ENCODE data around the gene PTPN4. TPM values are rescaled to one million over a fixed set of nuclear protein-coding genes. Genes with fewer than 3 reads are reported as not detected.

Gene PTPN4
- total and polyA plus RNA-seq, 2 experiments from 2014 or later = 41.6 to 90.4 TPM

DNA sequence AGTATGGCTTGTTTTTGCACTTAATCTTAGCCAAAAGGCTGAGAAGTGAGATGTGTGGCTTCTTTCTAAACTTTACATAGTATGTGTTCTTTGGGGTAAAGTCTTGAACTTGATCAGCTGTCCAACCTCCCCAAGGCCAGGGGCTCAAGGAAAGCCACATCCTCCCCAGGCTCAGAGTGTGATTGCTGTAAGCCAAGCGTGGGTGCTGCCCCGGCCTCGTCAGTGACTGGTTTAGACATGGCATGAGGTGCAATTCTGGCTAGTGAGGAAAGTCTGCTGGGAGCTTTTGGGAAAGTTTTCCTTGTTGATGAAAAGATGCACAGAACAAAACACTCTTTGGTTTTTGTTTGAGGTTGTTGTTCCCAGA lies 40.5 kb upstream of the PTPN4 start:
- Mint-ChIP-seq H3K4me3 (no peak overlapping the region), H3K4me1 (peaks cover 10% of the 10 kb centered on the region), H3K36me3 (ENCODE audit: low read depth) (0 out of 3 replicates have a peak, but pooled peaks cover 3% of the 10 kb centered on the region), H3K27me3 (ENCODE audit: insufficient read depth, low read depth, poor library complexity) (peaks cover 10% of the 10 kb centered on the region), H3K27ac (no peak overlapping the region), H3K9me3 (peaks cover 9% of the 10 kb centered on the region; the same call in 2 of the 3 replicates)
- DNase-seq (ENCODE audit: low spot score) = no peak
- no peak for TF ChIP-seq EZH2 (IDR thresholded peaks at IDR 0.05; ENCODE audit: low read depth, unreplicated experiment)
- TF ChIP-seq POLR2AphosphoS5 (IDR thresholded peaks at IDR 0.05; ENCODE audit: low read depth) = no peak
- TF ChIP-seq, protein P1, sequence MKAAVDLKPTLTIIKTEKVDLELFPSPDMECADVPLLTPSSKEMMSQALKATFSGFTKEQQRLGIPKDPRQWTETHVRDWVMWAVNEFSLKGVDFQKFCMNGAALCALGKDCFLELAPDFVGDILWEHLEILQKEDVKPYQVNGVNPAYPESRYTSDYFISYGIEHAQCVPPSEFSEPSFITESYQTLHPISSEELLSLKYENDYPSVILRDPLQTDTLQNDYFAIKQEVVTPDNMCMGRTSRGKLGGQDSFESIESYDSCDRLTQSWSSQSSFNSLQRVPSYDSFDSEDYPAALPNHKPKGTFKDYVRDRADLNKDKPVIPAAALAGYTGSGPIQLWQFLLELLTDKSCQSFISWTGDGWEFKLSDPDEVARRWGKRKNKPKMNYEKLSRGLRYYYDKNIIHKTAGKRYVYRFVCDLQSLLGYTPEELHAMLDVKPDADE (IDR thresholded peaks at IDR 0.05) = no peak
- TF ChIP-seq NANOG (IDR thresholded peaks at IDR 0.05; ENCODE audit: borderline replicate concordance) = no peak
- TF ChIP-seq ZNF114 (CRISPR knock-in tag; IDR thresholded peaks at IDR 0.05) = no peak
- no peak for TF ChIP-seq CREB1 (CRISPR knock-in tag; IDR thresholded peaks at IDR 0.05; ENCODE audit: low read depth)
- TF ChIP-seq ZNF331 (CRISPR knock-in tag; IDR thresholded peaks at IDR 0.05; ENCODE audit: low read depth) = no peak
- TF ChIP-seq, protein P2, sequence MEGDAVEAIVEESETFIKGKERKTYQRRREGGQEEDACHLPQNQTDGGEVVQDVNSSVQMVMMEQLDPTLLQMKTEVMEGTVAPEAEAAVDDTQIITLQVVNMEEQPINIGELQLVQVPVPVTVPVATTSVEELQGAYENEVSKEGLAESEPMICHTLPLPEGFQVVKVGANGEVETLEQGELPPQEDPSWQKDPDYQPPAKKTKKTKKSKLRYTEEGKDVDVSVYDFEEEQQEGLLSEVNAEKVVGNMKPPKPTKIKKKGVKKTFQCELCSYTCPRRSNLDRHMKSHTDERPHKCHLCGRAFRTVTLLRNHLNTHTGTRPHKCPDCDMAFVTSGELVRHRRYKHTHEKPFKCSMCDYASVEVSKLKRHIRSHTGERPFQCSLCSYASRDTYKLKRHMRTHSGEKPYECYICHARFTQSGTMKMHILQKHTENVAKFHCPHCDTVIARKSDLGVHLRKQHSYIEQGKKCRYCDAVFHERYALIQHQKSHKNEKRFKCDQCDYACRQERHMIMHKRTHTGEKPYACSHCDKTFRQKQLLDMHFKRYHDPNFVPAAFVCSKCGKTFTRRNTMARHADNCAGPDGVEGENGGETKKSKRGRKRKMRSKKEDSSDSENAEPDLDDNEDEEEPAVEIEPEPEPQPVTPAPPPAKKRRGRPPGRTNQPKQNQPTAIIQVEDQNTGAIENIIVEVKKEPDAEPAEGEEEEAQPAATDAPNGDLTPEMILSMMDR (conservative IDR thresholded peaks at IDR 0.05; ENCODE audit: low read depth in 2 of 2) = no peak
- TF ChIP-seq, protein P3, sequence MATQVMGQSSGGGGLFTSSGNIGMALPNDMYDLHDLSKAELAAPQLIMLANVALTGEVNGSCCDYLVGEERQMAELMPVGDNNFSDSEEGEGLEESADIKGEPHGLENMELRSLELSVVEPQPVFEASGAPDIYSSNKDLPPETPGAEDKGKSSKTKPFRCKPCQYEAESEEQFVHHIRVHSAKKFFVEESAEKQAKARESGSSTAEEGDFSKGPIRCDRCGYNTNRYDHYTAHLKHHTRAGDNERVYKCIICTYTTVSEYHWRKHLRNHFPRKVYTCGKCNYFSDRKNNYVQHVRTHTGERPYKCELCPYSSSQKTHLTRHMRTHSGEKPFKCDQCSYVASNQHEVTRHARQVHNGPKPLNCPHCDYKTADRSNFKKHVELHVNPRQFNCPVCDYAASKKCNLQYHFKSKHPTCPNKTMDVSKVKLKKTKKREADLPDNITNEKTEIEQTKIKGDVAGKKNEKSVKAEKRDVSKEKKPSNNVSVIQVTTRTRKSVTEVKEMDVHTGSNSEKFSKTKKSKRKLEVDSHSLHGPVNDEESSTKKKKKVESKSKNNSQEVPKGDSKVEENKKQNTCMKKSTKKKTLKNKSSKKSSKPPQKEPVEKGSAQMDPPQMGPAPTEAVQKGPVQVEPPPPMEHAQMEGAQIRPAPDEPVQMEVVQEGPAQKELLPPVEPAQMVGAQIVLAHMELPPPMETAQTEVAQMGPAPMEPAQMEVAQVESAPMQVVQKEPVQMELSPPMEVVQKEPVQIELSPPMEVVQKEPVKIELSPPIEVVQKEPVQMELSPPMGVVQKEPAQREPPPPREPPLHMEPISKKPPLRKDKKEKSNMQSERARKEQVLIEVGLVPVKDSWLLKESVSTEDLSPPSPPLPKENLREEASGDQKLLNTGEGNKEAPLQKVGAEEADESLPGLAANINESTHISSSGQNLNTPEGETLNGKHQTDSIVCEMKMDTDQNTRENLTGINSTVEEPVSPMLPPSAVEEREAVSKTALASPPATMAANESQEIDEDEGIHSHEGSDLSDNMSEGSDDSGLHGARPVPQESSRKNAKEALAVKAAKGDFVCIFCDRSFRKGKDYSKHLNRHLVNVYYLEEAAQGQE (IDR thresholded peaks at IDR 0.05; ENCODE audit: unreplicated experiment) = no peak
- no peak for TF ChIP-seq JUNB (IDR thresholded peaks at IDR 0.05; ENCODE audit: unreplicated experiment)
- TF ChIP-seq EZH2phosphoT487 (IDR thresholded peaks at IDR 0.05; ENCODE audit: unreplicated experiment) = no peak
- no peaks in the 10 kb centered on the region for H3K36me3 ChIP-seq (ENCODE audit: insufficient read depth)
- H3F3A ChIP-seq (replicated peaks; ENCODE audit: low read depth) = no peaks in the 10 kb centered on the region
- no peak overlapping the region for H3K4me2 ChIP-seq
- no peak overlapping the region for H3K27ac ChIP-seq (ENCODE audit: low read depth)
- no peak for ATAC-seq
- no peaks in the 10 kb centered on the region for H3K79me2 ChIP-seq (replicated peaks; ENCODE audit: insufficient read depth)
- peaks cover 7% of the 10 kb centered on the region; the same call in 1 of the 2 replicates for H3K4me1 ChIP-seq (ENCODE audit: insufficient read depth)
- H3K4me3 ChIP-seq = no peak overlapping the region
- H3K9me2 ChIP-seq (ENCODE audit: insufficient read depth) = no peaks in the 10 kb centered on the region
- peak overlapping the region; percentile 94; the same call in 1 of the 2 replicates for H2AFZ ChIP-seq
- H4K20me1 ChIP-seq (replicated peaks; ENCODE audit: insufficient read depth) = no peaks in the 10 kb centered on the region
- no peaks in the 10 kb centered on the region for H3K27me3 ChIP-seq (ENCODE audit: insufficient read depth)

Data from GM23338 (cell line).